GOT3 (cell line): ENCODE results near the gene KRT39.
"Not testable (repeated sequence)": the region's sequence is repeated elsewhere in the genome, so short reads cannot be mapped to it uniquely, and the experiment has no call there.

Experiments used
- DNase-seq: peaks from one replicate; lab custom pipeline; 2025; ENCODE audit warnings: mixed read lengths; lab: John Stamatoyannopoulos, UW

The KRT39 gene

GRCh38 chr17:40966848-40967247 lies at the start of gene KRT39:
KRT39 (minus strand) TSS chr17:40966948; CDS start chr17:40966856, 92 bp downstream.
- no peak for DNase-seq

DNA sequence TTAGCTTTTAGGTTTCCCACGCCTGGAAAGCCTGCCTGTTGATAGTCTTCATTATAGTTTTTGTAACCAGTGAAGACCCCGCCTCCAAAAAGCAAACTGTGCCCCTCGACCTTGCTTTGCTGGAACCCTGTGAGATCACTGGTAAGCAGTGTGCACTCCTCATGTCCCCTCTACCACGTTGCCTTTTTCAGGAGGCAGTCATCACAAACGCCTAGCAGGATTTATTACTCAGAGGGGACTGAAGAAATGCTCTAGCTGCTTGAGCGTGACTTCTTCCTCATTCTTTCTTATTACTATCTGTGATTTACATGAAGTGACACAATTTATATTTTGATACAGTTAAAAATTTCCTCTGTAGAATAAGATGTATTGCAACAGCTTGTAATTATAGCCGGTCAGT lies 48.7 kb upstream of the KRT39 start:
- DNase-seq, result no peak

- no peak for DNase-seq
These were observed 46.9 kb upstream of the KRT39 start for GRCh38 chr17:41013606-41014005.

DNA sequence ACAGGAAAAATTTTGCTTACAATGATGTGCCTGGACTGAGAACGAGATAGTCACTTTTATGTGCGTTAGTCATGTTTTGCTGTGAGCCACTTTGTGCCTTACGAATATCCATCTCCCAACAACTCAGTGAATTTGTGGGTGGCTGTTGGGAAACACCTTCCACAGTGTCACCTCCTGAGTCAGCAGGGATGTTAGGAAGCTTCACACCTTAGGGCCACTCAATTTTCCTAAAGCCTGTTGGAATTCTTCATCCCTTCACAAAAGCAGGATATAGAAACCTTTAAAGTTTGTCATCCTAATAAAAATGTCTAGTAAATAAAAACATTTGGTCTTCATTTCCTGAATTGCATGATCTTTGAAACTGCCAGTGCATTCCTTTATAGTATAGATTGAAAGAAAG lies 46.4 kb upstream of the KRT39 start:
- no peak for DNase-seq

DNA sequence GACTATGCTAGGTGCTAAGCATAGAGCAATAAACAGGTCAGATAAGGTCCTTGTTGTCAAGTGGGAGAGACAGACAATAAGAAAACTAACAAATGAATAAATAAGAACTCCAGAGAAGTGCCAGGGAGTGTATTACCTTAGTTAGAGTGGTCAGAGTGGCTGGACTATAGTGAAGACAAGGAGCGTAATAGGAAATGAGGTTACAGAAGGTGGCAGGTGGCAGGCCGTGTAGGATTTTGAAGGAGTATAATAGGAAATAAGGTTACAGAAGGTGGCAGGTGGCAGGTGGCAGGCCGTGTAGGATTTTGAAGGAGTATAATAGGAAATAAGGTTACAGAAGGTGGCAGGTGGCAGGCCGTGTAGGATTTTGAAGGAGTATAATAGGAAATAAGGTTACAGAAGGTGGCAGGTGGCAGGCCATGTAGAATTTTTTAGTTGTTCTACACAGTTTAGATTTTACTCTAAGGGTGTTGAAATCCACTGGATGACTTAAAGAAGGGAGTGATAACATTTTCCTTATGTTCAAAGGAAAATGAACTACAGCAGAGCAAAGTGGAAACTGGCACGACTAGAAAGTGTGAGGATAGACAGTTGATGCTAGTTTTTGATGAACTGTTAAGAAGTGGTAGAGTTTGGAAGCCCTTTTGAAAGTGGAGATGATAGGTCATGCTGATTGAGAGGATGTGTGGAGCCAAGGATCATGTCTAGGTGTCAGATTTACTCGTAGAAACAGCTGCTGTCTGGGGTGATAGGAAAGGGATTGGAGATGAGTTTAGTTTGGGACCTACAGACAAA lies 45.8 kb upstream of the KRT39 start:
- no peak for DNase-seq

DNA sequence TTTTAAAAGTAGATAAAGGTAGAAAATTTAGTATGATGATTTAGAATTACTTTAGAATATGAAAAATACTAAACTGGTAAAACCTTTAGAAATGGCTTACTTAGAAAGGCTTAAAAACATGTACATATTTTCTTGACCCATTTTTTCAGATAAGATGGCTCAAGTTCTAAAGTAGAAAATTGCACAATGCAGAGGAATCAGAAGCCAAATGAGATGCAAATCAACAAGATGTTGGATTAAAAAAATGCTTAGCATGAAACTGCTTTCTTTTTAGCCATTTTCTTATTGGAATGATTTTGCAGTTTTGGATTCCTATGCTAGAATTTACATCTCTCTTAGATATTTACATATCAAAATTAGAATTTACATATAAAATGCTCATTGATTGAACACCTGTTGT lies 43.7 kb upstream of the KRT39 start:
- DNase-seq, result no peak

DNA sequence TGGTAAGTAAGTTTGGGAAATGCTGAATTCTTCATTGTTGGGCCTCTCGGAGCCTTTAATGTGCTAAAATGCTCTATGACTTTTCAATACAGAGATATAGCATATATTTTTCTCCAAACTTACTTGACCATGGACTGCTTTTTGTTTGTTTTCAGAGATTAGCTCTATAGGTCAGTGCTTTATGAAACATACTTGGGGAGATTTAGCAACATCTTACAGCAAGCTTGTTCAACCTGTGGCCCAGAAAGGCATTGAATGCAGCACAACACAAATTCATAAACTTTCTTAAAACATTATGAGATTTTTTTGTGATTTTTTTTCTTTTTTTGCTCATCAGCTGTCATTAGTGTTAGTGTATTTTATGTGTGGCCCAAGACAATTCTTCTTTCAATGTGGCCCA lies 43.2 kb upstream of the KRT39 start:
- no peak for DNase-seq

DNA sequence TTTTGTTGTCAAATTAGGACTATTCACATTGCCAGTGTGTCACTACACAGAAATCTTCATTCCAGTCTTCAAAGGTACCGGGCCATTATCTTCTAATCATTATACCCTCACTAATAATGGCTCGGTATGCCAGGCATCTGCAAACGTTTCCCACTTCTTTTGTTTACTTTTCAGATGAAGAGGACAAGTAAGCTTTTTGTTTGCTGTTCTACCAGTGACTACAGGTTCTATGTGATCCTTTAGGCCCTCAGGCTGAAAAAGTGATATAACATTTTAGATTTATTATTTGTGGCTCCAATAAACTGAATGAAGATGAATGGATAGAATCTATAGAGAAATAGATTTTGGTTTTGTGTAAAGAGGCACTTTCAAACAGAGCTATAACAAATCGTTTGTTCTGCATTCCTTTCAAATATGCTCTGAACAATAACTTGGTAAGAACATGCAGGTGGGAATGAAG lies 42.6 kb upstream of the KRT39 start:
- DNase-seq, result no peak

DNA sequence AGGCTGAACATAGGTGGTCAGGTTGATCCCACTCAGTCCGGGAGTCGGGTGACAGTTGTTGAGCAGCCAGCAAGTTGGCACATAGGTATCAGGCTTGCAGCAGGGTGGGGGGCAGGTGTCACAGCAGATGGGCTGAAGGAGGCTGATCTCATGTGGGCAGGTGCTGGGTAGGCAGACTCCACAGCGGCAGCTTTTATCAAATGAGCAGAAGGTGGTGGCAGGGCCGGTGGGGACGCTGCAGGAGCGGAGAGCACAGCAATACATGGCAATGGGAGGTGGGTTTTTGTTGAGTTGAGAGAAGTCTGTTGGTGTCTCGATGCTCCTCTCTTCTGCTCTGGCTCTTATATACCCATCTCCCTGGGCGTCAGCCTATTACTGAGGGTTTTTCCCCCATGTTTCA lies 42.1 kb upstream of the KRT39 start, which contains the start of gene KRTAP3-1:
TSS of gene KRTAP3-1 (minus strand) at position 318 of the 400 bp plus-strand sequence. CDS start at position 264, 54 bp downstream.
- no peak for DNase-seq

DNA sequence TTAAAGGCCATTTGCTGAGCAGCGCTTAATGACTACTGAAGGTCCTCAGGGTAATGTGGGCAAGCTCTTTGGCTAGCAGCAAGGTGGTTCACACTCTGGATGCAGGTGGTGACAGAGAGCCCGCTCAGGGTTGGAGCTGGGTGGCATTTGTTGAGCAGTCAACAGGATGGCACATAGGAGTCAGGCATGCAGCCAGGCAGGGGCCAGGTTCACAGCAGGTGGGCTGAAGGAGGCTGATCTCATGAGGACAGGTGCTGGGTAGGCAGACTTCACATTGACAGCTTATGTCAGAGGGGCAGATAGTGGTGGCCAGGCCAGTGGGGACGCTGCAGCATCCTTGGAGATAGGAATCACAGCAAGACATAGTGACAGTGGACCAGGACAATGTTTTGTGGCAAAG lies 37.6 kb upstream of the KRT39 start:
- no peak for DNase-seq

DNA sequence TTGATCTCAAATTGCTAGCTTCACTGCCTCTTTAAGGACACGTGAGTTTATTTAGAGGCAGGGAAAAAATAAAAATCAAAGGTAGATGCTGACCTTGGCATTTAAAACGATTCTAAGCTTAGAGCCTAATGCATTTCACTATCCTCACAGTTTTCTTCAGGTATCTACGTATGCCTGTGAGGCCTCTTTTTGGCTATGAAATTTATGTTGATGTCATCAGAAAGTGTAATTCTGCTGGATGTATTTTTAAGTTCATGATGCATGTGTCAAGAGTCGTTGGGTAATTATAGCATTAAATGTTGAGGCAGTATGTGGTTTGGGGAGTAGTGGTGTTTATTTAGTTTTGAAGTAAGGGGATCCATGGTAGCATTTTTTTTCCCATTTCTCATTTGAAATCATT lies 37.2 kb upstream of the KRT39 start:
- DNase-seq, result no peak

DNA sequence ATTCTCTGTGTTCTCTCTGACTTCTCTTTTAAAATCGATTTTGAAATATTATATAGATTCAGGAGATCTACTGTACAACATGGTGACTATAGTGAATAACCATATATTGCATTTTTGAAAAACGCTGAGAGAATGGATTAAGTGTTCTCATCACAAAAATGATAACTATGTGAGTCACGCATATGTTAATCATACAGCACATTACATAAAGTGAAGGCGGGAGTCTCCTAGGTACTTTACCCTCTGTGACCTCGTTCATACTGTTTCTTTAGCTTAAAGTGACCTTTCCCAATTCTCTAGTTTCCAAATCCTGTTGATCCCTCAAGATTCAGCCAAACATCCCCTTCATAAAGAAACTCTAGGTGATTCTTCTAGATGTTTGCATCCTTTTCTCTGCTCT lies 36.1 kb upstream of the KRT39 start:
- no peak for DNase-seq

DNA sequence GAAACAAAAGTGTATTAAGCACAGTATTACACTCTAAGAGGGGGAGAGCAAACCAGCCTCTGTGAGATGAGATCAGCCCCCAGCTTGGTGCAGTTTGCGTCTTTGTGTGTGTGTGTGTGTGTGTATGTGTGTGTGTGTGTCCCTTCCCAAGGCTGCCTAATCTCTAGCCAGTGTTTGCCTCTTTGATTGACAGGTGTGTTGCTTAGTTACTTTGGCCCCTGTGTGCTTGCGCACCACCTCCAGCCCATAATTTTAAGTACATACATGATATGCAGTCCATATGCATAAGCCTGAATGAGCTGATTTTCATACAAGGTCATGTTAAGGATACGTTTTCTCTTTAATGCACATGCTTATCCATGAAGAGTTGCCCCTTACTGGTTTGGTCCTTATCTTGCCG lies 35.0 kb upstream of the KRT39 start:
- DNase-seq, result no peak

DNA sequence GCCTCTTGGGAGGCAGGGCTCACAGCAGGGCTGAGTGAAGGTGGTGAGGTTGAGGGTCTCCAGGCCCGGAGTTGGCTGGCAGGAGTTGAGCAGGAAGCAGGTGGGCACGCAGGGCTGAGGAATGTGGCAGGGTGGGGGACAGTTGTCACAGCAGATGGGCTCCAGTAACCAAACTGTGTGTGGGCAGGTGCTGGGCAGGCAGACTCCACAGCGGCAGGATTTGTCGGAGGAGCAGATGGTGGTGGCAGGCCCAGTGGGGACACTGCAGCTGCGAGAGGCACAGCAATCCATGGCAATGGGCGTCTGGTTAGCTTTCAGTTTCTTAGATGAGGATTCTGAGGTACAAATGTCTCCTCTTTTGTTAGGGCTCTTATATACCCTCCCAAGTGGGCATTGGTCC lies 32.8 kb upstream of the KRT39 start, which contains the start of gene KRTAP3-2:
TSS of gene KRTAP3-2 (minus strand) at position 344 of the 400 bp plus-strand sequence. CDS start at position 291, 53 bp downstream.
- DNase-seq, result not testable (repeated sequence)

- DNase-seq, result no peak
These were observed 30.6 kb upstream of the KRT39 start for GRCh38 chr17:40997361-40997760.

DNA sequence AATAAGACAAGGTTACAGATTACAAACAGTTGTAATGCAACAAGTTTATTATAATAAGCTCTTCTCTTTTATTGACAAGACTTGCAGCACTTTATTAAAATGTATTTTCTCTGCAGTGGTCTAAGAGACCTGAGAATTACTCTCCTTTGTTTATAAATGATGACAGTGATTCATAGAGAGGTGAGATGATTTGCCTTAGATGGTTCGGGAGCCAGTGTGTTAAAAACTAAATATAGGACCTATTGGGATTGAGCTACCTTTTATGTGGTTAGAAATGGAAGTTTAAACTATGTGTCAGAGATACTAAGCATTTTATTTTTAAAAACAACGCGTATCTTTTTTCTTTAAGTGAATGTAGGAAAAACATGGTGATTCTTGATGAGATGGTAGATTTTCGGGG lies 30.1 kb upstream of the KRT39 start:
- DNase-seq, result no peak

- DNase-seq, result no peak
These were observed 28.4 kb upstream of the KRT39 start for GRCh38 chr17:40995116-40995515.

DNA sequence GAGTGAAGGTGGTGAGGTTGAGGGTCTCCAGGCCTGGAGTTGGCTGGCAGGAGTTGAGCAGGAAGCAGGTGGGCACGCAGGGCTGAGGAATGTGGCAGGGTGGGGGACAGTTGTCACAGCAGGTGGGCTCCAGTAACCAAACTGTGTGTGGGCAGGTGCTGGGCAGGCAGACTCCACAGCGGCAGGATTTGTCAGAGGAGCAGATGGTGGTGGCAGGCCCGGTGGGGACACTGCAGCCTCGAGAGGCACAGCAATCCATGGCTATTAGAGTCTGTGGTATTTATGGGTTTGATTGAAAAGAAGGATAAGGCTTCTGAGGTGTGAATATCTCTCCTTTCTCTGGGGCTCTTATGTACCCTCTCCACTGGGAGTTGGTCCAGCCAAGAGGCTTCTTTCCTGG lies 27.1 kb upstream of the KRT39 start, which contains the start of gene KRTAP3-3:
TSS of gene KRTAP3-3 (minus strand) at position 326 of the 400 bp plus-strand sequence. CDS start at position 259, 67 bp downstream.
- DNase-seq, result no peak

GRCh38 chr17:40993084-40993483 lies 26.3 kb upstream of the KRT39 start:
- DNase-seq, result no peak

DNA sequence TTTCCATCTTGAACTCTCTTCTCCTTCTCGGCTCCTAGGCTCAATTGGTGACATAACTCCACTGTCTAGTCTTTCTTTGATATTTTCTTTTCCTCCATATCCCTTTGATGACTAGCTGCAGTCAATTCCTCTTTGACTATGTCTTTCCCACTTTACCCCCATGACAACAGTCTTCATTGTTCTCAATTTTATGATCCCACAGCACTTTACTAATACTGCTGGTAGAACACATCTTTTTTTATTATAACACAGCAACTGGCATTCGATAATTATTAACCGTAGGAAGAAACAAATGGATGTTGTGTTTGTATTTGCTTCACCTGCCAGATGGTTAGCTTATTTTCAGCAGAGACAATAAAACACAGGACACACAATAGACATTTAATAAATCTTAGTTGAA lies 25.9 kb upstream of the KRT39 start:
- DNase-seq, result no peak

DNA sequence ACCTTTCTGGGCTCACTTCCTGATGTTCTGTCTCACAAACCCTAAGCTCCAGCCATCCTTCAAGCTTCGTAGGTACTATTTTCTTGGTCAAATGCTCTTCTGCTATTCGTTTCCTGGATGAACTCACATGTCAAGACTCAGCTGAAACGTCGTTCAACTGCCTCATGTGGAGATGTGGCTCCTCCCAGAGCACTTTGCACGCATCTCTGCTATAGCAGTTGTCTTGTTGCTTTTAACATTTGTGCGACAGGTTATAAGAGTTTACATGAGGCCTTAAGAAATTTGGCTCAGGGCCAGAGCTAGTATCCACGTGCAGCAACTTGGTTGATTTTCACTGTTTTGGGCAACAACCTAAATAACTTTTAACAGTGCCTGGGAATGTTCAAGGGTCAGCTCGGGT lies 20.2 kb upstream of the KRT39 start:
- no peak for DNase-seq

DNA sequence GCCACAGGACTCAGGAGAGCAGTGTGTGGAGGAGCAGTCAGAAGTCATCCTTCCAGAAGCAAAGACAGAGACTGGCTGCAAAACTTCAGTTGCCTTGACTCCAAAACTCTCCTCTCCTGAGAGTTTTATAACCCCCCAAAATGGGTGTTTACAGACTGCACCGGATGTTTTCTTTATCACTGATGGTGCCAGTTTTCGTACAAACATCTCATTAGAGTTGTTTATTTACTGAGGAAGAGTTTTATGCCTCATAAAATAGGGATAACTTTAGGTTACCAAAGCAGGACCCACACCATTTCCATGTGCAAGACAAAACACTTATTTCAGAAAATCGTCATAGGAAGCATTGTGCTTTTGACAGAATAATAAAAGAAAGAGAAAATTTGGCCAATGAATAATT lies 17.5 kb upstream of the KRT39 start, which contains the start of gene KRT40:
TSS of gene KRT40 (minus strand) at position 101 of the 400 bp plus-strand sequence. CDS start at position 48, 53 bp downstream.
- DNase-seq, result no peak

GRCh38 chr17:40981115-40981514 lies 14.4 kb upstream of the KRT39 start:
- no peak for DNase-seq

DNA sequence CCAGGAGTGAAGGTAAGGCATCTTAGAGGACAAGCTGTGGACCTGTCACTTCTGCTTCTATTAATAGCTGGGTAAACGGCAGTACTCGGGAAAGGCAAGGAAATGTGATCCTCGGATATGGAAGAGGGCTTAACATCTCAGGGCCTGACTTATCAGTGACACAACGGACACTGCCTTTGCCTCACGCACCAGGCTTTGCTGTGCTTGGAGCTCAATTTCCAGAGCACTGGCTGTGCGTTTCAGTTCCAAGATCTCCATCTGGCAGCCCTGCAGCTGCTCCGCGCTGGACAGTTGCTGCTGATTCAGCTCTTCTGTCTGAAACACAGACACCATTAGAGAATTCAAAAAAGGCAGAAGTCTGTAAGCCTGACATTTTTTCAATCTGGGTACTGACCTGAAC lies 13.8 kb upstream of the KRT39 start:
- DNase-seq, result no peak
